HG03432 (cell line): ENCODE measurements around the gene ERC1.
"Not testable (repeated sequence)": the region's sequence is repeated elsewhere in the genome, so short reads cannot be mapped to it uniquely, and the experiment has no call there.

Source experiments
- ATAC-seq: cut with Tn5 transposase; IDR thresholded peaks from one replicate; pipeline ENCODE4 v1.9.1; 2021; ENCODE audit warnings: mild to moderate bottlenecking, moderate library complexity; ENCODE audit not compliant: unreplicated experiment

ERC1 gene

GRCh38 chr12:1020389-1020788, 29.4 kb downstream of the ERC1 start:
- no peak for ATAC-seq

- no peak for ATAC-seq
These were observed 31.3 kb downstream of the ERC1 start for GRCh38 chr12:1022032-1022970.

GRCh38 chr12:1030779-1031178, 39.8 kb downstream of the ERC1 start:
- no peak for ATAC-seq

GRCh38 chr12:1034243-1034642, 43.2 kb downstream of the ERC1 start:
- no peak for ATAC-seq

GRCh38 chr12:1034751-1035457, 43.9 kb downstream of the ERC1 start:
- no peak for ATAC-seq

- ATAC-seq: no peak
These were observed 50.5 kb downstream of the ERC1 start for GRCh38 chr12:1041478-1041877.

- ATAC-seq: no peak
These were observed 53.2 kb downstream of the ERC1 start for GRCh38 chr12:1044199-1044598.

GRCh38 chr12:1044696-1045095, 53.7 kb downstream of the ERC1 start:
- no peak for ATAC-seq

GRCh38 chr12:1046727-1047126, 55.7 kb downstream of the ERC1 start:
- no peak for ATAC-seq

- ATAC-seq: no peak
These were observed 57.1 kb downstream of the ERC1 start for GRCh38 chr12:1047898-1048660.

GRCh38 chr12:1050059-1050707, 59.2 kb downstream of the ERC1 start:
- no peak for ATAC-seq

- ATAC-seq: not testable (repeated sequence)
These were observed 60.6 kb downstream of the ERC1 start for GRCh38 chr12:1051672-1052071.

- no peak for ATAC-seq
These were observed 62.7 kb downstream of the ERC1 start for GRCh38 chr12:1053690-1054089.

- no peak for ATAC-seq
These were observed 63.3 kb downstream of the ERC1 start for GRCh38 chr12:1054117-1054870.

GRCh38 chr12:1056390-1056789, 65.4 kb downstream of the ERC1 start:
- ATAC-seq: no peak

- ATAC-seq: no peak
These were observed 67.4 kb downstream of the ERC1 start for GRCh38 chr12:1058423-1058822.

GRCh38 chr12:1059162-1059561, 68.1 kb downstream of the ERC1 start:
- no peak for ATAC-seq

- ATAC-seq: no peak
These were observed 72.8 kb downstream of the ERC1 start for GRCh38 chr12:1063852-1064251.

GRCh38 chr12:1064317-1064716, 73.3 kb downstream of the ERC1 start:
- ATAC-seq: no peak

- ATAC-seq: no peak
These were observed 74.6 kb downstream of the ERC1 start for GRCh38 chr12:1065629-1066028.
